Heart left ventricle (tissue), 16 donors: ENCODE measurements around the gene FAM161B. TPM values are rescaled to one million over a fixed set of nuclear protein-coding genes. Genes with fewer than 3 reads are reported as not detected.
A peak's percentile ranks its signal among the peaks of the same experiment; 100 is the strongest.
"Not testable (repeated sequence)": the region's sequence is repeated elsewhere in the genome, so short reads cannot be mapped to it uniquely, and the experiment has no call there.

Experiments
- ATAC-seq, 4 donors: fragments of 200-7000 bp; cut with Tn5 transposase; one replicate each; pipeline ENCODE4 v1.9.1; 2020 to 2022; ENCODE audit warnings: moderate library complexity in 4 of 4, mild to moderate bottlenecking in 3 of 4, moderate number of reproducible peaks in 1 of 4
- DNase-seq, 5 donors: peaks; one replicate each; pipeline ENCODE4 v3.0.0-alpha.2; 2020
- H3K27ac ChIP-seq, 12 donors: fragments of 200-600 bp; sonication (generic) in 4 of 12; one replicate each; pipeline versions ENCODE4 v1.5.0 to v1.8.0; 2016 to 2022; ENCODE audit warnings: mild to moderate bottlenecking in 2 of 12
- H3K27me3 ChIP-seq, 9 donors: fragments of 200-600 bp; sonication (generic) in 2 of 9; one replicate each; pipeline versions ENCODE4 v1.5.1 to v1.8.0; 2016 to 2022; ENCODE audit warnings: mild to moderate bottlenecking in 3 of 9
- H3K36me3 ChIP-seq, 9 donors: fragments of 200-600 bp; sonication (generic) in 2 of 9; one replicate each; pipeline versions ENCODE4 v1.5.0 to v1.8.0; 2018 to 2022; ENCODE audit warnings: mild to moderate bottlenecking in 2 of 9
- H3K4me1 ChIP-seq, 12 donors: fragments of 200-600 bp; sonication (generic) in 4 of 12; one replicate each; pipeline versions ENCODE4 v1.5.0 to v1.8.0; 2016 to 2022; ENCODE audit warnings: mild to moderate bottlenecking in 3 of 12
- H3K4me3 ChIP-seq, 12 donors: fragments of 200-600 bp; sonication (generic) in 4 of 12; one replicate each; pipeline versions ENCODE4 v1.5.0 to v1.8.0; 2017 to 2022; ENCODE audit warnings: mild to moderate bottlenecking in 9 of 12, moderate library complexity in 4 of 12
- H3K9me3 ChIP-seq, 12 donors: fragments of 200-600 bp; sonication (generic) in 4 of 12; one replicate each; pipeline versions ENCODE4 v1.5.0 to v1.8.0; 2016 to 2022; ENCODE audit warnings: mild to moderate bottlenecking in 1 of 12
- CTCF ChIP-seq, 12 donors: fragments of 200-600 bp; sonication (generic) in 4 of 12; IDR thresholded peaks; one replicate each; pipeline versions ENCODE4 v1.5.0 to v1.8.0; 2018 to 2022; ENCODE audit warnings: antibody characterized with exemption in 12 of 12, mild to moderate bottlenecking in 5 of 12
- POLR2A ChIP-seq, 2 donors: fragments of 450-650 bp; IDR thresholded peaks; one replicate each; pipeline ENCODE4 v1.6.1; 2017; ENCODE audit warnings: antibody characterized with exemption in 2 of 2, mild to moderate bottlenecking in 2 of 2, moderate library complexity in 2 of 2
- WGBS, 4 donors: extraction: QIAGEN DNeasy Blood & Tissue Kit in 2 of 4; methylation state at CpG; one replicate each; pipeline versions ENCODE4 v1.1.5 to v1.1.7; 2013 to 2018; 5-methylcytosine and 5-hydroxymethylcytosine counted together
- intact Hi-C, 10 donors: fragments of 100-400 bp; cut with DNase I; formaldehyde crosslinking; loops; one replicate each; pipeline versions ENCODE4 v1.11.1 to v1.14.2; 2022
- polyA plus RNA-seq, 2 donors: library from polyadenylated mRNA; stranded (reverse); fragments of 200-250 nt; gene quantifications; one replicate each; pipeline ENCODE4 v1.2.3, GENCODE V29; 2013
- total RNA-seq, 9 donors: library from RNA; depleted of rRNA in 2 of 9; stranded (reverse); fragments of >200 nt in 2 of 9; fragmentation: NEBNext Ultra II Directional in 3 of 9; extraction: Animal tissue kit (Norgen Biotek cat#: 25700) in 3 of 9; gene quantifications; one replicate each; pipeline versions ENCODE4 v1.1.0 to v1.2.4, GENCODE V29; 2016 to 2023
- donor health status: ischemic (EF 13 %, LVEDD 7.1; RV severe dilation, severe dysfunction).
- donor health status: healthy with polysubstance abuse.
- donor health status: DM: no; HTN: yes; CAD: no.
- donor health status: DM: no; HTN: no; CAD: no.
- donor health status: ischemic (EF 25% LVEDD 6.9; RV normal size, moderate dysfunction).
- donor health status: ischemic (EF 25% LVEDD 5.7; RV mildly dilated, moderate dysfunction).
- donor health status: healthy.
- donor health status: DM: yes; HTN: yes; CAD: no.
- donor health status: ischemic (EF 35%, LVEDD 5.7; RV mildly dilated, moderate dysfunction).
- donor health status: nonischemic (EF 11% LVEDD 7.7; RV severe dilation, severe dysfunction).
- donor health status: DM: yes; HTN: yes; CAD: no.
- donor health status: PGD.
- donor health status: ischemic (EF 29% LVEDD 5.4; RV normal size, mild dysfunction).
- donor health status: nonischemic (EF 23%, LVEDD 6.1; RV moderate dilation, normal function).

Gene FAM161B
- total and polyA plus RNA-seq, 11 donors: 1.9 to 6.5 (median 3.6) TPM

- WGBS, 4 donors: 52 to 70% (median 62%) methylated on average over 1 of the region's 1 CpG
- ATAC-seq: no peak
- Histone ChIP-seq H3K27me3 (no peaks in the 10 kb centered on the region), H3K36me3 (peaks cover 0 to 97% (median 81%) of the 10 kb centered on the region in 9 donors), H3K27ac (peak overlapping the region in 1 of 12 donors; percentile 47), H3K4me3 (no peak overlapping the region), H3K4me1 (peaks cover 0 to 12% (median 0%) of the 10 kb centered on the region in 12 donors), H3K9me3 (no peaks in the 10 kb centered on the region)
- TF ChIP-seq CTCF (IDR thresholded peaks at IDR 0.05) (no peak), POLR2A (IDR thresholded peaks at IDR 0.05) (no peak)
- intact Hi-C loops: no loop called here
- DNase-seq: no peak
These were observed 54.0 kb downstream of the FAM161B start for GRCh38 chr14:73895939-73896338.

- H3K4me1 ChIP-seq: peaks cover 0 to 16% (median 0%) of the 10 kb centered on the region in 12 donors
- intact Hi-C loops, DNase-seq, H3K27me3 ChIP-seq, H3K27ac ChIP-seq, ATAC-seq, H3K9me3 ChIP-seq, H3K4me3 ChIP-seq: not testable (repeated sequence)
- peaks cover 0 to 79% (median 67%) of the 10 kb centered on the region in 9 donors for H3K36me3 ChIP-seq
- 91 to 96% (median 93%) methylated on average over 6 of the region's 6 CpGs for WGBS, 4 donors
These were observed 55.7 kb downstream of the FAM161B start for GRCh38 chr14:73894180-73894687.

DNA sequence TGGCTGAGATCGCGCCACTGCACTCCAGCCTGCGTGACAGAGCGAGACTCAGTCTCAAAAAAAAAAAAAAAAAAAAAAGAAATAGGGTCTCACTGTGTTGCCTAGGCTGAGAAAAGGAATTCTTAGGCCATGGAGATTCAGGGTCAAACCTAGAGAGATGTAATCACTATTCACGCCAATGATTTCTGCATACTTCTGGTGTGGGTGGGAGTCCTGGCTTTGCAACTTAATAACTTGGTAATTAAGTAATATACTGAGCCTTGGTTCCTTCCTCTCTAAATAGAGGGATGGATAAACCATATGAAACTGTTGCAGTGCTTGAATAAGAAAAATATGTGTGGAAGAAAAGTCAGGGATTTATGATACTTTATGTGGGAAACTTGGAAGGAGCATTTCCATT, 60.5 kb downstream of the FAM161B start:
- no peaks in the 10 kb centered on the region for H3K9me3 ChIP-seq
- intact Hi-C loops: loop anchor here in 3 of 10 donors (5.0 to 10.0 kb wide), 2 partner anchors 125 to 162 kb away; partner anchors contain the start of genes BBOF1 (in 1 of the 3) and ENTPD5 (in 1 of the 3)
- no peak overlapping the region for H3K27ac ChIP-seq
- no peak overlapping the region for H3K4me3 ChIP-seq
- no peak for ATAC-seq
- H3K4me1 ChIP-seq: peaks cover 0 to 34% (median 19%) of the 10 kb centered on the region in 12 donors
- DNase-seq: no peak
- H3K27me3 ChIP-seq: no peaks in the 10 kb centered on the region
- no peak for TF ChIP-seq POLR2A (IDR thresholded peaks at IDR 0.05)
- TF ChIP-seq CTCF (IDR thresholded peaks at IDR 0.05): no peak
- H3K36me3 ChIP-seq: peaks cover 0 to 31% (median 19%) of the 10 kb centered on the region in 9 donors
- WGBS, 4 donors: 78 to 87% (median 83%) methylated on average over 5 of the region's 5 CpGs

- Histone ChIP-seq H3K27me3 (no peaks in the 10 kb centered on the region), H3K36me3 (peaks cover 0 to 27% (median 15%) of the 10 kb centered on the region in 9 donors), H3K27ac (no peak overlapping the region), H3K4me3 (no peak overlapping the region), H3K9me3 (no peaks in the 10 kb centered on the region), H3K4me1 (peaks cover 0 to 34% (median 19%) of the 10 kb centered on the region in 12 donors)
- WGBS, 4 donors: 83 to 90% (median 86%) methylated on average over 2 of the region's 2 CpGs
- DNase-seq (no peak), ATAC-seq (no peak)
- intact Hi-C loops: loop anchor here in 3 of 10 donors (5.0 to 10.0 kb wide), 2 partner anchors 126 to 162 kb away; partner anchors contain the start of genes BBOF1 (in 1 of the 3) and ENTPD5 (in 1 of the 3)
- TF ChIP-seq POLR2A (IDR thresholded peaks at IDR 0.05) (no peak), CTCF (IDR thresholded peaks at IDR 0.05) (no peak)
These were observed 60.9 kb downstream of the FAM161B start for GRCh38 chr14:73888971-73889370.

- peak overlapping the region in 1 of 12 donors; percentile 92 for H3K4me3 ChIP-seq
- TF ChIP-seq POLR2A (IDR thresholded peaks at IDR 0.05): no peak
- no peak for TF ChIP-seq CTCF (IDR thresholded peaks at IDR 0.05)
- H3K9me3 ChIP-seq: no peaks in the 10 kb centered on the region
- 37 to 62% (median 49%) methylated on average over 3 of the region's 3 CpGs for WGBS, 4 donors
- peaks cover 0 to 34% (median 19%) of the 10 kb centered on the region in 12 donors for H3K4me1 ChIP-seq
- H3K27me3 ChIP-seq: no peaks in the 10 kb centered on the region
- DNase-seq (no peak), ATAC-seq (no peak)
- peak overlapping the region in 1 of 12 donors; percentile 98 for H3K27ac ChIP-seq
- H3K36me3 ChIP-seq: peaks cover 0 to 25% (median 9%) of the 10 kb centered on the region in 9 donors
- intact Hi-C loops: loop anchor here in 3 of 10 donors (5.0 to 10.0 kb wide), 2 partner anchors 126 to 161 kb away; partner anchors contain the start of genes BBOF1 (in 1 of the 3) and ENTPD5 (in 1 of the 3)
These were observed 61.5 kb downstream of the FAM161B start for GRCh38 chr14:73888460-73888725.
